ENCODE data around the gene C16orf78.

DNA sequence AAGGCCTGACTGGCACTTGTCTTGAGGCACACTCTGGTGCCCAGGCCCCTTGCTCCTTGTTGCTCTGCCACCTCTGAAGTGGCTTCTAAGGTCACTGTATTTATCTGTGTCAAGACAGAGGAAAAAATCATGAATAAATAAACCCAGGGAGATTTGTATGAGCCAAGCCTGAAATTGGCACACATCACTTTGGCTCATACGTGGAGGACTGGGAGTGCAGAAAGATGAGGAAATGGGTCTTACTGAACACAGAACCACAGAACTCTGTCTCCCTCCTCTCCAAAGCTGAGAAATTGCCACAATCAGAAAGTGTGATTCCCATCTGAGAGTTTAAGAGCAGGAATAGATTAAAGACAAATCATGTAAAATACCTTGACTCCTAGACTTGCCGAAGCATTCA, 27.1 kb upstream of the C16orf78 start:
- TF ChIP-seq, protein P1, sequence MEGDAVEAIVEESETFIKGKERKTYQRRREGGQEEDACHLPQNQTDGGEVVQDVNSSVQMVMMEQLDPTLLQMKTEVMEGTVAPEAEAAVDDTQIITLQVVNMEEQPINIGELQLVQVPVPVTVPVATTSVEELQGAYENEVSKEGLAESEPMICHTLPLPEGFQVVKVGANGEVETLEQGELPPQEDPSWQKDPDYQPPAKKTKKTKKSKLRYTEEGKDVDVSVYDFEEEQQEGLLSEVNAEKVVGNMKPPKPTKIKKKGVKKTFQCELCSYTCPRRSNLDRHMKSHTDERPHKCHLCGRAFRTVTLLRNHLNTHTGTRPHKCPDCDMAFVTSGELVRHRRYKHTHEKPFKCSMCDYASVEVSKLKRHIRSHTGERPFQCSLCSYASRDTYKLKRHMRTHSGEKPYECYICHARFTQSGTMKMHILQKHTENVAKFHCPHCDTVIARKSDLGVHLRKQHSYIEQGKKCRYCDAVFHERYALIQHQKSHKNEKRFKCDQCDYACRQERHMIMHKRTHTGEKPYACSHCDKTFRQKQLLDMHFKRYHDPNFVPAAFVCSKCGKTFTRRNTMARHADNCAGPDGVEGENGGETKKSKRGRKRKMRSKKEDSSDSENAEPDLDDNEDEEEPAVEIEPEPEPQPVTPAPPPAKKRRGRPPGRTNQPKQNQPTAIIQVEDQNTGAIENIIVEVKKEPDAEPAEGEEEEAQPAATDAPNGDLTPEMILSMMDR (optimal IDR thresholded peaks at IDR 0.05 in 1 of 3, IDR thresholded peaks at IDR 0.05 in 1 of 3, conservative IDR thresholded peaks at IDR 0.05 in 1 of 3; ENCODE audit: extremely low read depth in 1 of 3, insufficient read depth in 2 of 3, low read length in 3 of 3), result no peak
- no peak for TF ChIP-seq EZH2 (IDR thresholded peaks at IDR 0.05; ENCODE audit: low read length)

Data from keratinocyte (primary cell).